Type B pancreatic cell (in vitro differentiated cells): ENCODE results near the gene ANKS1A. TPM values are rescaled to one million over a fixed set of nuclear protein-coding genes. Genes with fewer than 3 reads are reported as not detected.
A peak's percentile ranks its signal among the peaks of the same experiment; 100 is the strongest.
"Not testable (repeated sequence)": the region's sequence is repeated elsewhere in the genome, so short reads cannot be mapped to it uniquely, and the experiment has no call there.

Source experiments
- DNase-seq: peaks from one replicate; pipeline ENCODE4 v3.0.0; 2021; ENCODE audit warnings: mixed read lengths; ENCODE audit not compliant: unreplicated experiment; ENCODE audit errors: extremely low spot score
- H3K27ac Mint-ChIP-seq: 2 replicates; pipeline ENCODE4 v1.8.0; 2021; ENCODE audit warnings: mild to moderate bottlenecking, mixed read lengths
- H3K27me3 Mint-ChIP-seq: 2 replicates; pipeline ENCODE4 v1.8.0; 2021; ENCODE audit warnings: mixed read lengths
- H3K36me3 Mint-ChIP-seq: 2 replicates; pipeline ENCODE4 v1.8.0; 2021; ENCODE audit warnings: mixed read lengths
- H3K4me1 Mint-ChIP-seq: one replicate; pipeline ENCODE4 v1.8.0; 2021; ENCODE audit warnings: mixed read lengths; ENCODE audit not compliant: unreplicated experiment
- H3K4me3 Mint-ChIP-seq: 2 replicates; pipeline ENCODE4 v1.8.0; 2021; ENCODE audit warnings: mild to moderate bottlenecking, mixed read lengths
- H3K9me3 Mint-ChIP-seq: 2 replicates; pipeline ENCODE4 v1.8.0; 2021; ENCODE audit warnings: mixed read lengths
- total RNA-seq: library from RNA; stranded (reverse); gene quantifications from 2 replicates; pipeline ENCODE4 v1.2.1, GENCODE V29; 2021; ENCODE audit warnings: low replicate concordance
- TF ChIP-seq, protein P1 (sequence below): fragments of 200-600 bp; sonication (generic); conservative IDR thresholded peaks from 2 replicates; pipeline ENCODE4 v1.5.0; 2021; ENCODE audit warnings: antibody characterized with exemption, mild to moderate bottlenecking

Gene ANKS1A
- total RNA-seq, 1 donor from 2014 or later: 28.0 TPM

DNA sequence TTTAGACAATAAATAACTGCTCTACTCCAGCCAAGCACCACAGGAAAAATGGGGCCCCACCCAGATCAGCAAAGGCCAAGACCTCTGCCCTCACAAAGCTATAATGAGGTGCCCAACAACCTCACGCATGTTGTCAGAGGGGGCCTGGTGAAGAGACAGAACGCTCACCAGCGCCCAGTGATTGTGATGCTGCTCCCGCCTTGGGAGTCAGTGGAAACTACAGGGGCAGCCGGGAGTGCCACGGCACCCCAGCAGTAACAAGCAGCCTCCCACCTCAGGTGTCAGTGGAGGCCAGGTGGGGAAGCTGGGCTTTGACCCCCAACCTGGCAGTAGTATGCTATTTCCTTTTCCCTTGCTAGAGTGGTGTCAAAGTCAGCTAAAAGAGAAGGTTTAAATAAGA, 204.7 kb downstream of the ANKS1A start:
- TF ChIP-seq, protein P1, sequence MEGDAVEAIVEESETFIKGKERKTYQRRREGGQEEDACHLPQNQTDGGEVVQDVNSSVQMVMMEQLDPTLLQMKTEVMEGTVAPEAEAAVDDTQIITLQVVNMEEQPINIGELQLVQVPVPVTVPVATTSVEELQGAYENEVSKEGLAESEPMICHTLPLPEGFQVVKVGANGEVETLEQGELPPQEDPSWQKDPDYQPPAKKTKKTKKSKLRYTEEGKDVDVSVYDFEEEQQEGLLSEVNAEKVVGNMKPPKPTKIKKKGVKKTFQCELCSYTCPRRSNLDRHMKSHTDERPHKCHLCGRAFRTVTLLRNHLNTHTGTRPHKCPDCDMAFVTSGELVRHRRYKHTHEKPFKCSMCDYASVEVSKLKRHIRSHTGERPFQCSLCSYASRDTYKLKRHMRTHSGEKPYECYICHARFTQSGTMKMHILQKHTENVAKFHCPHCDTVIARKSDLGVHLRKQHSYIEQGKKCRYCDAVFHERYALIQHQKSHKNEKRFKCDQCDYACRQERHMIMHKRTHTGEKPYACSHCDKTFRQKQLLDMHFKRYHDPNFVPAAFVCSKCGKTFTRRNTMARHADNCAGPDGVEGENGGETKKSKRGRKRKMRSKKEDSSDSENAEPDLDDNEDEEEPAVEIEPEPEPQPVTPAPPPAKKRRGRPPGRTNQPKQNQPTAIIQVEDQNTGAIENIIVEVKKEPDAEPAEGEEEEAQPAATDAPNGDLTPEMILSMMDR: no peak
- H3K4me3 Mint-ChIP-seq: no peak overlapping the region
- DNase-seq: no peak
- peaks cover 40% of the 10 kb centered on the region for H3K4me1 Mint-ChIP-seq
- H3K27ac Mint-ChIP-seq: no peak overlapping the region
- no peaks in the 10 kb centered on the region for H3K27me3 Mint-ChIP-seq
- no peaks in the 10 kb centered on the region for H3K9me3 Mint-ChIP-seq
- peaks cover 3% of the 10 kb centered on the region for H3K36me3 Mint-ChIP-seq

DNA sequence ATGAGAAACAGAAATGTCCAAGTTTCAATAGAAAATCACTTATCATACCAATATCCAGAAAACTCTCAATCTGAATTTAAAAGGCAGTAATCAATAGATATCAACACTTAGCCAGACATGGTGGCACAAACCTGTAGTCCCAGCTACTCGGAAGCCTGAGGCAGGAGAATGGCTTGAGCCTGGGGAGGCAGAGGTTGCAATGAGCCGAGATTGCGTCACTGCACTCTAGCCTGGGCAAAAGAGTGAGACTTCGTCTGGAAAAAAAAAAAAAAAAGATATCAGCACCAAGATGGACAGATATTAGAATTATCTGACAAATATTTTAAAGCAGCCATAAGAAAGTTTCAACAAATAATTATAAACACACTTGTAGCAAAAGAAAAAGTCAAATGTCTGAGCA, 205.1 kb downstream of the ANKS1A start:
- H3K9me3 Mint-ChIP-seq: no peaks in the 10 kb centered on the region
- peaks cover 40% of the 10 kb centered on the region for H3K4me1 Mint-ChIP-seq
- no peak for DNase-seq
- H3K27me3 Mint-ChIP-seq: no peaks in the 10 kb centered on the region
- H3K27ac Mint-ChIP-seq: no peak overlapping the region
- no peak overlapping the region for H3K4me3 Mint-ChIP-seq
- TF ChIP-seq, protein P1: no peak
- peaks cover 3% of the 10 kb centered on the region for H3K36me3 Mint-ChIP-seq

DNA sequence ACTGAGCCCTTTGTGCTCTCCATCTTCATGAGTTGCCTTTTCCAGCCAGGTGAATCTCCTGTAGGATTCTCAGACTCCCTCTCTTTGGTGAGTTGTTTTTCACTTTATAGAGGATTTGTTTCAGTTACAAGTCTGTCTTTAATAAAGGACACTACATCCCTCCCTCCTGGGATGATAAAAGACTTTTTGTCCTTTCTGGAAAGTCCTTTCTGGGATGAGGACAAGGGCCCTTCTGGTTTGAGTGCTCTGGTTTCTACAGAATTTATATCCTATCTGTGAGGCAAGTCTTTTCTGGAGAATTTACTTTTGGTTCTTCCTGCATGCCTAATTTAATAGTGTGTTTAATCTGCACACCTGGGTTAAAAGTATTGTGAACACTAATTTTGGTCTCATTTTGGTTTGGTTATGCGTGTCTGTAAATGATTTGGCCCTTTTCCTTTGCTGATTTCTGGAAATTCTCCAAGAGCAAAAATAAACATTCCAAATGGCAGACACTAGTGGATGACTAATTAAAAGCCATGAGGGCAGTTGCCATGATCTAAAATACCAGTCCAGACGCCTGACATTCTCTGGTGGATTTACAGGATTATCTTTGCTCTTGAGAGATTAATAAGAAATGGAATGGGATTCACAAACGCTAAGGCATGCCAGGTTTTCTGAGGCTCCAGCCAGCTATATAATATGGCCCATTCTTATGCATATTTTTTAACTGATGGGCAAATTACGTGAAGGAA, 207.2 kb downstream of the ANKS1A start:
- no peaks in the 10 kb centered on the region for H3K27me3 Mint-ChIP-seq
- no peak for DNase-seq
- H3K36me3 Mint-ChIP-seq: no peaks in the 10 kb centered on the region
- H3K4me1 Mint-ChIP-seq: peaks cover 40% of the 10 kb centered on the region
- H3K9me3 Mint-ChIP-seq: no peaks in the 10 kb centered on the region
- TF ChIP-seq, protein P1: no peak
- H3K27ac Mint-ChIP-seq: peak overlapping the region; percentile 24
- no peak overlapping the region for H3K4me3 Mint-ChIP-seq

DNA sequence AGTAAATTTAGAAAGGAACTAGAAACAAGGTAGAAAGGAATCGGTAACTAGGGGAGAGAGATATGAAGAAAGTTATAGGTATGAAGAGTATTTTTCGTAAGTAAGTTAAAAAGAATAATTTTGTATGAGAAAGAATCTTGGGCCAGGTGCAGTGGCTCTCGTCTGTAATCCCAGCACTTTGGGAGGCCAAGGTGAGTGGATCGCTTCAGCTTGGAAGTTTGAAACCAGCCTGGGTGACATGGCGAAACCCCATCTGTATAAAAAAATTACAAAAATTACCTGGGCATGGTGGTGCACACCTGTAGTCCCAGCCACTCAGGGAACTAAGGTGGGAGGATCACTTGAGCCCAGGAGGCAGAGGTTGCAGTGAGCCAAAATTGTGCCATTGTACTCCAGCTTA, 210.1 kb downstream of the ANKS1A start:
- H3K27ac Mint-ChIP-seq: no peak overlapping the region
- peaks cover 21% of the 10 kb centered on the region for H3K4me1 Mint-ChIP-seq
- no peaks in the 10 kb centered on the region for H3K36me3 Mint-ChIP-seq

DNA sequence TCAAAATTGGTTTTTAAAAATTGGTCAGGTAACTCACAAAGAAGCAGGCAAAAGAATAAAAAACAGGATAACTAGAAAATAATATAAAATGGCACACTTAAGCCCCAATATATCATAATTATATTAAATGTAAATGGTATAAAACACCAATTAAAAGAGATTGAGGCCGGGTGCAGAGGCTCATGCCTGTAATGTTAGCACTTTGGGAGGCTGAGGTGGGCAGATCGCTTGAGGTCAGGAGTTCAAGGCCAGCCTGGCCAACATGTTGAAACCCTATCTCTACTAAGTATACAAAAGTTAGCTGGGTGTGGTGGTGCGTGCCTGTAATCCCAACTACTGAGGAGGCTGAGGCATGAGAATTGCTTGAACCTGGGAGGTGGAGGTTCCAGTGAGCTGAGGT, 216.0 kb downstream of the ANKS1A start:
- Mint-ChIP-seq H3K4me3 (no peak overlapping the region), H3K4me1 (peaks cover 4% of the 10 kb centered on the region), H3K9me3 (peaks cover 9% of the 10 kb centered on the region), H3K27me3 (no peaks in the 10 kb centered on the region), H3K36me3 (no peaks in the 10 kb centered on the region), H3K27ac (no peak overlapping the region)
- no peak for DNase-seq
- TF ChIP-seq, protein P1: no peak

More for the DNA sequence above, 210.1 kb downstream of the ANKS1A start:
- Mint-ChIP-seq H3K4me3 (no peak overlapping the region), H3K9me3 (no peaks in the 10 kb centered on the region), H3K27me3 (no peaks in the 10 kb centered on the region)
- no peak for DNase-seq
- TF ChIP-seq, protein P1: no peak

DNA sequence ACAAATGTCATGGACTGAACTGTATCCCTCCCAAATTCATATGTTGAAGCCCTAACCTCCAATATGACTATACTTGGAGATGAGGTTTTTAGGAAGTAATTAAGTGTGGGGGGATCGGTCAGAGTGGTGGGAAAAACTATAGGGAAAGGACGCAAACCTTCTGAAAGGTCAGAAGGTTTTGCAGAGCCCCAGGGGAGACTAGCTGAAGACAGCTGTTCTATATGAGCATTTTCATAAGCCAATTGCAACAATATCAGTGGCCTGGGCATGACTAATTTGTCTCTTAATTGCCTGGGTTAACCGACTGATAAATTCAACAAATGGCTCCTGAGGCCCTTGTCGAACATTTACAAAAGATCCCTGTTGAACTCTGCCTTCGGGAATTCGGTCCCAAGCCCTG, 217.0 kb downstream of the ANKS1A start:
- not testable (repeated sequence) for H3K27me3 Mint-ChIP-seq, H3K27ac Mint-ChIP-seq, H3K4me1 Mint-ChIP-seq, H3K4me3 Mint-ChIP-seq, H3K36me3 Mint-ChIP-seq, H3K9me3 Mint-ChIP-seq, DNase-seq

DNA sequence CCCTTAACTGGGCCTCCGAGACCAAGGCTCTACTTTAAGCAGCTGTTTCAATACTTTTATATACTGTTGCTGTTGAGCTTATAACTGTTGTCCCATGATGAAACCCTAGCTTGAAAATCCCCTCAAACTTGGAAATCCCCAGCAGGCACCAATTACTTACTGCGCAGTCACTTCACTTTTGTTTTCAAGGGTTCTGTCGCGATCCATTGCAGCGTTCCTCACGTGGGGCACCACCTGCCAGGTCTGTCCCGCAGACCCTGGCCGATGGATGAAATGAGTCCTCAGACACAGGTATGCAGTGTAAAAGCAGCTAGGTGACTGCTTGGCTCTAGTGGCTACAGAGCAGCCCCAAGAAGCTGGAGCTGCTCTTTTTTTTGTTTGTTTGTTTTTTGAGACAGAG, 218.2 kb downstream of the ANKS1A start:
- H3K9me3 Mint-ChIP-seq, H3K36me3 Mint-ChIP-seq, H3K4me1 Mint-ChIP-seq, H3K27me3 Mint-ChIP-seq, DNase-seq, H3K27ac Mint-ChIP-seq, H3K4me3 Mint-ChIP-seq: not testable (repeated sequence)

DNA sequence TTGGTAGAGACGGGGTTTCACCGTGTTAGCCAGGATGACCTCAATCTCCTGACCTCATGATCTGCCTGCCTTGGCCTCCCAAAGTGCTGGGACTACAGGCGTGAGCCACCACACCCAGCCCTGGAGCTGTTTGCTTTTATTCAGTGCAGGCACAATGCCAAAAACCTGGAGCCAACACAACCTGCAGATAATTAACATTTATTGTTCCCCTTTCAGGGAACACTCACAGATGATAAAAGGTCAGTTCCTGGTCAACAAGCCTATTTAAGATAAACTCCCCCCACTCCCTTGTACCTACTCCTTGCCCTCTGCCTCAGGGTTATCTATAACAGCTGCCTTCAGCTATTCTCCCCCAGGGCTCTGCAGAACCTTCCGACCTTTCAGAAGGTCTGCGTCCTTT, 218.7 kb downstream of the ANKS1A start:
- not testable (repeated sequence) for H3K9me3 Mint-ChIP-seq, H3K36me3 Mint-ChIP-seq, H3K4me3 Mint-ChIP-seq, H3K4me1 Mint-ChIP-seq, DNase-seq, H3K27me3 Mint-ChIP-seq, H3K27ac Mint-ChIP-seq
